NT2/D1 (cell line): ENCODE data around the gene SLC44A4.

Source experiments
- SUZ12 ChIP-seq: IDR thresholded peaks from 2 replicates; pipeline ENCODE4 v1.6.1; 2011; ENCODE audit not compliant: insufficient read length, insufficient read depth; ENCODE audit errors: extremely low read depth
- YY1 ChIP-seq: IDR thresholded peaks from 2 replicates; pipeline ENCODE4 v1.6.1; 2011; ENCODE audit not compliant: insufficient read length, insufficient read depth
- ZNF274 ChIP-seq: IDR thresholded peaks from 2 replicates; pipeline ENCODE4 v1.6.1; 2011; ENCODE audit warnings: mild to moderate bottlenecking, low read depth, low read length

DNA sequence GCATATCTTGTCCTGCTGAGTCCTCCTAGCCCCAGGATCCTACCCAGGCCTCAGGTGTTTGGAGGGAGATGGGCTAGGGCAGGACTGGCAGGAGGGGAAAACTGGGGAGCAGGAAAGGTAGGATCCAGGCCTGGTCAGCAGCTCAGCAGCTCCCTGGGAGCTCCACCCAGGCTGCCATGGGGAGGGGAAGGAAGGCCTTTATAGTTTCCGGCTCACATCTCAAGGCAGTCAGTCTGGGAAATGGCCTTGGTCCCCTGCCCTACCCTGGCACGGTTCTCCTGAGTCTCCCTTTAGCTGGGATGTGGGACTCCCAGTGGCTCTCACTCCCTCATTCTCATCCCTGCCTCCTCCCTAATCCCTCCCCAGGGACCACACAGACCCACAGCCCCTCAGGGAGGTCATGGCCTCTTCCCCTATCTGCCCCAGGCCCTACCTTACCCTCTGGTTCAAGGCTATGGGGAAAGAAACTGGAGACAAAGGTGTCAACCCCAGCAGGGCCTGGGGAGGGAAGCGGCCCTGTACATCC lies 1.6 kb downstream of the SLC44A4 start:
- no peak for TF ChIP-seq ZNF274
- no peak for TF ChIP-seq YY1
- TF ChIP-seq SUZ12: no peak
